Large intestine (tissue), 3 donors: ENCODE data around the gene HSPA4L. TPM values are rescaled to one million over a fixed set of nuclear protein-coding genes. Genes with fewer than 3 reads are reported as not detected.

Experiments
- DNase-seq, 2 donors: peaks; one replicate each; pipeline versions ENCODE4 v3.0.0 to v3.0.0-alpha.2; 2013
- H3K27ac ChIP-seq: one replicate; pipeline ENCODE4 v1.5.1; 2013; ENCODE audit warnings: low read length
- H3K27me3 ChIP-seq: 2 replicates; pipeline ENCODE4 v1.6.1; 2013; ENCODE audit warnings: low read length; ENCODE audit not compliant: control insufficient read depth, insufficient read depth
- H3K36me3 ChIP-seq: 2 replicates; pipeline ENCODE4 v1.6.1; 2013; ENCODE audit warnings: low read length; ENCODE audit not compliant: control insufficient read depth, insufficient read depth
- H3K4me1 ChIP-seq: one replicate; pipeline ENCODE4 v1.6.1; 2013; ENCODE audit warnings: low read length; ENCODE audit not compliant: control insufficient read depth, insufficient read depth
- H3K4me3 ChIP-seq: one replicate; pipeline ENCODE4 v1.5.1; 2013; ENCODE audit warnings: low read length
- H3K9me3 ChIP-seq: one replicate; pipeline ENCODE4 v1.6.1; 2013; ENCODE audit warnings: mild to moderate bottlenecking, low read depth, low read length, moderate library complexity; ENCODE audit not compliant: control insufficient read depth
- WGBS: methylation state at CpG from one replicate; pipeline ENCODE4 v1.1.5; 2013; ENCODE audit warnings: low lambda C conversion rate; ENCODE audit not compliant: insufficient coverage; 5-methylcytosine and 5-hydroxymethylcytosine counted together
- polyA plus RNA-seq: library from polyadenylated mRNA; unstranded; fragments of 120-200 nt; gene quantifications from one replicate; pipeline ENCODE4 v1.2.1, GENCODE V29; 2013

HSPA4L gene
- polyA plus RNA-seq, 1 donor: 2.1 TPM

- Histone ChIP-seq H3K27me3 (peaks cover 33% of the 10 kb centered on the region), H3K36me3 (no peaks in the 10 kb centered on the region), H3K4me3 (no peak overlapping the region), H3K27ac (no peak overlapping the region), H3K4me1 (no peaks in the 10 kb centered on the region), H3K9me3 (no peaks in the 10 kb centered on the region)
- 80% methylated on average over 1 of the region's 9 CpGs for WGBS
- DNase-seq: no peak
Measured at GRCh38 chr4:127783955-127784770, 2.0 kb downstream of the HSPA4L start.

GRCh38 chr4:127788517-127788916 lies 6.4 kb downstream of the HSPA4L start:
- whole genome bisulfite sequencing: 100% methylated on average over 1 of the region's 2 CpGs
- H3K4me3 ChIP-seq: no peak overlapping the region
- no peak overlapping the region for H3K27ac ChIP-seq
- H3K9me3 ChIP-seq: no peaks in the 10 kb centered on the region
- no peak for DNase-seq
- no peaks in the 10 kb centered on the region for H3K36me3 ChIP-seq
- H3K27me3 ChIP-seq: peaks cover 3% of the 10 kb centered on the region
- H3K4me1 ChIP-seq: no peaks in the 10 kb centered on the region

- no peaks in the 10 kb centered on the region for H3K4me1 ChIP-seq
- no peak for DNase-seq
- H3K9me3 ChIP-seq: no peaks in the 10 kb centered on the region
- H3K4me3 ChIP-seq: no peak overlapping the region
- H3K36me3 ChIP-seq: no peaks in the 10 kb centered on the region
- no peaks in the 10 kb centered on the region for H3K27me3 ChIP-seq
- no CpG with 5 or more reads among the region's 1 CpG for WGBS
- H3K27ac ChIP-seq: no peak overlapping the region
Measured at GRCh38 chr4:127791391-127791790, 9.3 kb downstream of the HSPA4L start.

- H3K27me3 ChIP-seq: no peaks in the 10 kb centered on the region
- DNase-seq: no peak
- no peaks in the 10 kb centered on the region for H3K9me3 ChIP-seq
- H3K4me1 ChIP-seq: no peaks in the 10 kb centered on the region
- no peak overlapping the region for H3K27ac ChIP-seq
- no CpG with 5 or more reads among the region's 1 CpG for WGBS
- H3K36me3 ChIP-seq: no peaks in the 10 kb centered on the region
- H3K4me3 ChIP-seq: no peak overlapping the region
Measured at GRCh38 chr4:127793528-127793927, 11.4 kb downstream of the HSPA4L start.

- Histone ChIP-seq H3K27ac (no peak overlapping the region), H3K4me1 (no peaks in the 10 kb centered on the region), H3K36me3 (no peaks in the 10 kb centered on the region), H3K4me3 (no peak overlapping the region), H3K9me3 (no peaks in the 10 kb centered on the region), H3K27me3 (no peaks in the 10 kb centered on the region)
- no peak for DNase-seq
Measured at GRCh38 chr4:127799711-127800110, 17.6 kb downstream of the HSPA4L start.

- Histone ChIP-seq H3K27me3 (no peaks in the 10 kb centered on the region), H3K27ac (no peak overlapping the region), H3K9me3 (no peaks in the 10 kb centered on the region), H3K4me1 (no peaks in the 10 kb centered on the region), H3K36me3 (no peaks in the 10 kb centered on the region), H3K4me3 (no peak overlapping the region)
- DNase-seq: peak; percentile 0 to 4
- 29% methylated on average over 1 of the region's 6 CpGs for WGBS
Measured at GRCh38 chr4:127809173-127809800, 27.2 kb downstream of the HSPA4L start.

GRCh38 chr4:127810551-127810950 lies 28.4 kb downstream of the HSPA4L start:
- Histone ChIP-seq H3K4me3 (no peak overlapping the region), H3K9me3 (no peaks in the 10 kb centered on the region)
- WGBS: 100% methylated on average over 1 of the region's 3 CpGs

GRCh38 chr4:127822430-127822829 lies 40.3 kb downstream of the HSPA4L start:
- H3K36me3 ChIP-seq: no peaks in the 10 kb centered on the region
- H3K4me3 ChIP-seq: no peak overlapping the region
- no peaks in the 10 kb centered on the region for H3K9me3 ChIP-seq
- WGBS: 82% methylated on average over 1 of the region's 2 CpGs
- H3K4me1 ChIP-seq: no peaks in the 10 kb centered on the region
- DNase-seq: no peak
- no peaks in the 10 kb centered on the region for H3K27me3 ChIP-seq
- H3K27ac ChIP-seq: no peak overlapping the region

More at GRCh38 chr4:127810551-127810950, 28.4 kb downstream of the HSPA4L start:
- Histone ChIP-seq H3K27ac (no peak overlapping the region), H3K36me3 (no peaks in the 10 kb centered on the region), H3K4me1 (no peaks in the 10 kb centered on the region), H3K27me3 (no peaks in the 10 kb centered on the region)
- peak in 1 of 2 donors; percentile 1 for DNase-seq

- 80% methylated on average over 2 of the region's 2 CpGs for WGBS
Measured at GRCh38 chr4:127828121-127828520, 46.0 kb downstream of the HSPA4L start.

GRCh38 chr4:127829014-127829413 lies 46.9 kb downstream of the HSPA4L start:
- no peaks in the 10 kb centered on the region for H3K9me3 ChIP-seq
- H3K27ac ChIP-seq: no peak overlapping the region
- H3K27me3 ChIP-seq: no peaks in the 10 kb centered on the region
- H3K36me3 ChIP-seq: no peaks in the 10 kb centered on the region
- H3K4me1 ChIP-seq: no peaks in the 10 kb centered on the region
- DNase-seq: no peak
- H3K4me3 ChIP-seq: no peak overlapping the region

More at GRCh38 chr4:127828121-127828520, 46.0 kb downstream of the HSPA4L start:
- Histone ChIP-seq H3K36me3 (no peaks in the 10 kb centered on the region), H3K4me1 (no peaks in the 10 kb centered on the region), H3K4me3 (no peak overlapping the region), H3K9me3 (no peaks in the 10 kb centered on the region), H3K27me3 (no peaks in the 10 kb centered on the region), H3K27ac (no peak overlapping the region)
- DNase-seq: no peak

GRCh38 chr4:127832585-127832984 lies 50.5 kb downstream of the HSPA4L start:
- DNase-seq: no peak
- WGBS: 91% methylated on average over 4 of the region's 4 CpGs

More at GRCh38 chr4:127832585-127832984, 50.5 kb downstream of the HSPA4L start:
- H3K4me3 ChIP-seq: no peak overlapping the region
- H3K36me3 ChIP-seq: no peaks in the 10 kb centered on the region
- H3K27me3 ChIP-seq: no peaks in the 10 kb centered on the region
- H3K4me1 ChIP-seq: no peaks in the 10 kb centered on the region
- no peak overlapping the region for H3K27ac ChIP-seq
- no peaks in the 10 kb centered on the region for H3K9me3 ChIP-seq
